NCI-H1930 (cell line): ENCODE measurements around the gene PDF.

ENCODE experiments used
- DNase-seq, 2 experiments: peaks; one replicate each; lab custom pipeline; 2025; lab: John Stamatoyannopoulos, UW

Gene PDF

GRCh38 chr16:69339289-69340094 lies 9.1 kb upstream of the PDF start, which contains the start of the genes COG8 and NIP7:
Gene COG8, minus strand, starts transcription at chr16:69339564. Its CDS starts 12 bp downstream, at chr16:69339552.
Gene NIP7, plus strand, starts transcription at chr16:69339772. Its CDS starts 58 bp downstream, at chr16:69339830.
- DNase-seq, result peak; percentile 88 to 90

- no peak for DNase-seq
Observed at GRCh38 chr16:69338557-69339288, 8.3 kb upstream of the PDF start.

GRCh38 chr16:69334696-69335095 lies 4.3 kb upstream of the PDF start:
- no peak for DNase-seq

GRCh38 chr16:69329369-69330285 lies 761 bp downstream of the PDF start:
- DNase-seq, result peak in 1 of 2 experiments; percentile 4

DNA sequence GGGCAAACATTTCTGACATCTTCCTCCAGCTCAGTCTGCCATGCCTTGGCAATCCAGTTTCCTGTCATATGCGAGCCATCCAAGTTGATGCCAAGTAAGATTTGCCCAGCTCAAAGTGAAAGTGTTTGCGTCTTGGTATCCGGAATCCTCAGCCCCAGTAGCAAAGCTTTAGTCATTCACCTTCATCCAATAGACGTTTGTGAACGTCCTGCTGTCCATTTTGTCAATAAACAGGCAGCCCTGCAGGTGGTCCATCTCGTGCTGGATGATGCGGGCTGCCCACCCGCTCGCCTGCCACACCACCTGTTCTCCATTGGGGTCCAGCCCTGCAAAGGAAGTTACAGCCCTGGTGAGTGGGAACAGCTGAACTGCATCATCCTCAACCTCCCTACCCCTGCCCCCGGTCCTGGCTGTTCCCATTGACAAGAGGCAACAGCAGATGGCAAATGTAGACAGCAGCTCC lies 1.5 kb downstream of the PDF start:
- no peak for DNase-seq

- DNase-seq, result no peak
Observed at GRCh38 chr16:69327585-69328310, 2.6 kb downstream of the PDF start.

DNA sequence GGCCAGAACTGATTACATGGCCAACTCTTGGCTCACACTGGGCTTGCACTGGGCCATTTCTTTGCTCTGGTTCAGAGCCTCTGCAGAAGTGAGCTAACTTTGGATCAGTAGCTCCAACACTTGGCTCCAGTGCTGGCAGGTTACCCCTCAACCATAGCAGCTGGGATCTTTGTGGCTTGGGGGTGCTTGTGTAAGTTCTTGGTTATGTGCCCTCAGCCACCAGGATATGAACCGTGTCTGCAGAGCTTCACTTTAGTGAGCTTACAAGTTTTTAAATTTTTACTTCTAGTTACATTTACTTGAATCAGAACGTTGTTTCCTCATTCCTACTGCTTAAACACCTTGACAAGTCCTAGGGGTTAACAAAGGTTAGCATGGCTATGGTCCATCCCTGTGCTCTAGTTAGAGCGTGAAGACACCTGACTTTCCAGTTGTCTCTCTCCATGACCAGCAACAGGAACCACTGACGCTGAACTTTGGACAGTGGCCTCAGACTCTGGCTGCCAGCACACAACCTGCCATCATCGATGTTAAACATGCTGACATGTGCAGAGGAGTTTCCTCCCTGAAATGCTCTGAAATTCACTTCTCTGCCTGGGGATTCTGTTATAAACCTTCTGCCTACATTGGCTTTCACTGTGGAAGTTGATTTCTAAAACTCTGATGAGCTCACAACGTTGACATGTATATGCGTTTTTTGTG lies 4.1 kb downstream of the PDF start:
- no peak for DNase-seq

DNA sequence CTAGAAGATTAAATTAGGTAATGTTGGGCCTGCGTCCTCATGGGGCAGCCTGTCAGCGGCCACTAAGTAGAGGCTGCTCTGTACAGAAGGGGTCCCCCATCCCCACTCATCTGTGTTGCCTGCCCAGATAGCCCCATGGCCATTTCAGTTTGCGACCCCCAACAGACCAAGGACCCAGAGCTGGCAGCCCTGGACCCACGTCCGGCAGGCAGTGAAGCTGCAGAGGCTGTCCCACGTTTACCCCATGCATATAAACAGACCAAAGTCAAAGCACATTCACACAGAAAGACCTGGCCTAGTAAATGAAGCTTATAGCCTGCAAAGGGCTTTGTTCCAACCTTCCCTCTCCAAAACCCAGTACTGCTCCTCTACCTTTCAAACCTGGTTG lies 4.6 kb downstream of the PDF start:
- DNase-seq, result no peak

GRCh38 chr16:69324585-69325253 lies 5.7 kb downstream of the PDF start:
- no peak for DNase-seq

- DNase-seq, result no peak
Observed at GRCh38 chr16:69324013-69324531, 6.3 kb downstream of the PDF start.

GRCh38 chr16:69323415-69323814 lies 7.0 kb downstream of the PDF start:
- no peak for DNase-seq

DNA sequence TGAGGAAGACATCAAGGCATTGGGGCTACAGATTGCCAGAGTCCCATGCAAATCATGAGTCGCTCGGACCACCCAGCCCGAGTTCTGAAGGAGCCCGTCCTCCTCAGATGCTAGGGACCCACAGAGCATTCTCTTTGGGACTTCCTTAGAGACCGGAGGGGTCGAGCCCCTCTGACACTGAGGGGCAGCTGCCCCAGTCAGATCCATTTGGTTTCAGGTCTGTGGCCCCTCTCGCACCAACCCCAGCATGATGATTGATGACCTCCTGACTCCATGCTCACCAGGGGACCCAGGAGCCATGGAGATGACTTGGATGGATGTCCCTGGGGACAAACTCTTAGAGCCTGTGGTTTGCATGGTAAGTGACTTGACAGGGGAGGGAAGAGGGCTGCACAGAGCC lies 8.0 kb downstream of the PDF start:
- DNase-seq, result no peak

- no peak for DNase-seq
Observed at GRCh38 chr16:69321080-69321479, 9.3 kb downstream of the PDF start.

DNA sequence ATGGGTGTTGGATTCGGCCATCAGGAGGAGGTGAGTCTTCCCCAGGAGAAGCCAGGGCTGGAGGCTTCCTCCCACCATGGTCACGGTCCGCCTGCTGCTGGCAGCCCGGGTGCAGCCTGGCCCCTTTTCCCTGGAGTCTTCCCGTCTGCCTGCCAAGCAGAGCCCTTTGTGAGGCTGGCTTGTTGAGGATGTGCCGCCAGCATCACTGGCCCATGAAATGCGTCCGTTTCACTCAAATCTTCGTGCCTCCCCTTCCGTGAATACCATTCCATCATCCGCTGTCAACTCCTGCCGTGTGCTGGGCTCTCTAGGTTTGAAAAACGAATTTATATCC lies 9.7 kb downstream of the PDF start:
- DNase-seq, result no peak

GRCh38 chr16:69319826-69320739 lies 10.3 kb downstream of the PDF start:
- DNase-seq, result no peak

- DNase-seq, result no peak
Observed at GRCh38 chr16:69319381-69319780, 11.0 kb downstream of the PDF start.

DNA sequence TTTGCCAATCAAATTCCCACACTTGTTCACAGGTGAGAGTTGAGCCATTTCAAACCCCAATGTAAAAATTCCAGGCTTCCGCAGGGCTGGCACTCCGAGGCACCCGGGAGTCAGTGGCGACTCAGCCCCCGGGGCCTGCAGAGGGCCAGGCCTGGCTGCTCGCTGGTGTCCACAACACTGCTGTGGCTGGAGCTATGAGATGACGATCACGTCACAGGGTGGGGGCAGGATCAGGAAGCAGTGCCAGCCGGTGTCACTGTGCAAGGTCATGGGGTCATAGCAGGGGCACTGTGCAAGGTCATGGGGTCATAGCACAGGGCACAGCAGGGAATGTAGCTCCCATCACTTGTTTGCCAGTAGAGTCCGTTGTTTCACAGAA lies 11.5 kb downstream of the PDF start:
- no peak for DNase-seq

GRCh38 chr16:69318177-69318910 lies 12.0 kb downstream of the PDF start:
- no peak for DNase-seq
